HG03135 (cell line): Measurements from ENCODE around the gene PDSS1.

Experiments
- ATAC-seq: cut with Tn5 transposase; IDR thresholded peaks from one replicate; pipeline ENCODE4 v1.9.1; 2021; ENCODE audit warnings: mild to moderate bottlenecking, moderate library complexity; ENCODE audit not compliant: unreplicated experiment

PDSS1 gene

DNA sequence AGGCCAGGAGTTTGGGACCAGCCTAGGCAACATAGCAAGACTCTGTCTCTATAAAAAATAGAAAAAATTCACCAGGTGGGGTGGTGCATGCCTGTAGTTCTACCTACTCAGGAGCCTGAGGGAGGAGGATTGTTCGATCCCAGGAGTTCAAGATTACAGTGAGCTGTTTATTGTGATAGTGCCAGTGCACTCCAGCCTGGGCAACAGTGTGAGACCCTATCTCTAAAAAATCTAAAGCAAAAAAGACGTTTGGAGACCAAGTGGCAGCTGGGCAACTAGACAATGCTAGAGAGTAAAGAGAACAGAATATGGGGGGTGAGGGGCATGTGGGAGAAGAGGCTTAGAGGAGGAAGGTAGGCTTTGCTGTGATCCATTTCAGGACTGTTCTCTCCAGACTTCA, 1.4 kb downstream of the PDSS1 start:
- no peak for ATAC-seq

DNA sequence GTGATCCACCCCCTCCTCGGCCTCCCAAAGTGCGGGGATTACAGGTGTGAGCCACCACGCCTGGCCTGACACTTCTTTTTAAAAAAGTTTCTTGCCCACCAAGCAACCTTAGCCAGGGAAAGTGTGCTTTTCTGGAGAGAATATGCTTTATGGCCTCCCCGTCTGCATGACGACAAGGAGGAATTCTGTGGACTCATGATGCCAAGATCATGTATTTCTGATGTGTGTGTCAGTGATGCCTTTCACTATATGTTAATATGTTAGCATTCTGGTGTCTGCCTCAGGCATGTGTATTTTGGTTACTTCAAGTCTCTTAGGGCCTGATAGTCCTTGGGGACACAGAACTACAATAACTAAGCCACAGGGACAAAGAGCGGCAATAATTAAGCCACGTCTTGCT, 2.1 kb downstream of the PDSS1 start:
- no peak for ATAC-seq

DNA sequence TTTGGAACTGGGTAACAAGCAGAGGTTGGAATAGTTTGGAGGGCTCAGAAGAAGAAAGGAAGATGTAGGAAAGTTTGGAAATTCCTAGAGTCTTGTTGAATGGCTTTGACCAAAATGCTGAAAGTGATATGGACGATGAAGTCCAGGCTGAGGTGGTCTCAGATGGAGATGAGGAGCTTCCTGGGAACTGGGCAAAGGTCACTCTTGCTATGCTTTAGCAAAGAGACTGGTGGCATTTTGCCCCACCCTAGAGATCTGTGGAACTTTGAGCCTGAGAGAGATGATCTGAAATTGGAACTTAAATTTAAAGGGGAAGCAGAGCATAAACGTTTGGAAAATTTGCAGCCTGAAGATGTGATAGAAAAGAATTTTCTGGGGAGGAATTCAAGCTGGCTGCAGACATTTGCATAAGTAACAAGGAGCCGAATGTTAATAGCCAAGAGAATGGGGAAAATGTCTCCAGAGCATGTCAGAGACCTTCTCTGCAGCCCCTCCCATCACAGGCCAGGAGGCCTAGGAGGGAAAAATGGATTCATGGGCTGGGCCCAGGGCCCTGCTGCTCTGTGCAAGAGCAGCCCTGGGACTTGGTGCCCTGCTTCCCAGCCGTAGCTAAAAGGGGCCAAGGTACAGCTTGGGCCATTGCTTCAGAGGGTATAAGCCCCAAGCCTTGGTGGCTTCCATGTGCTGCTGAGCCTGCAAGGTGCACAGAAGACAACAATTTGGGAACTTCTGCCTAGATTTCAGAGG, 3.6 kb downstream of the PDSS1 start:
- ATAC-seq = no peak

DNA sequence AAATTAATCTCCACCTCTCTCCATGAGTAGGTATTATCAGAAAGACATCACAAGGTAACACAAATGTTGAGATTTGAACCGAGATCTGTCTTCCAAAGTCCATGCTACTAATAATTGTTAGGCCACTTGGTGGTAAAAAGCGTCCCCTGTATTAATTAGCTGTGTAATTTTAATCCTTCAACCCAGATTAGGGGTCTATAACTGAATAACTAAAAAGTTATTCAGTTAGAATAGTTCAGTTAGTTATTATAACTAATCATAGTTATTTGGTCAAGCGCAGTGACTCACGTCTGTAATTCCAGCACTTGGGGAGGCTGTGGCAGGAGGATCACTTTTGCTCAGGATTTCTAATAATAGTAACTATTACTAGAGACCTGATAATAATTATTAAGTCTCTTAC, 5.6 kb downstream of the PDSS1 start:
- no peak for ATAC-seq

DNA sequence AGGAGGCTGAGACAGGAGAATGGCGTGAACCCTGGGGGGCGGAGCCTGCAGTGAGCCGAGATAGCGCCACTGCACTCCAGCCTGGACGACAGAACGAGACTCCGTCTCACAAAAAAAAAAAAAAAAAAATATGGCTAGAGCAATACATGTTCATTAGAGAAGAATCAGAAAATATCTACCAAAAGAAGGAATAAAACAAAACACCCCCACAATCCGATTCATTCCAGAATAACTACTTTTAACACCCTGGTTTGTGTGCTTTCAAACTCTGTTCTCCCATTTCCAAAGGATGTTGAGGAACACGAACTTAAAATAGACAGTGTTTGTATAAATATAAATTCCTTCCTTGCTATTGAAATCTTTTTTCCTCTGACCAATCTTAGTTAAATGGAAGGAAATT, 6.5 kb downstream of the PDSS1 start:
- no peak for ATAC-seq

DNA sequence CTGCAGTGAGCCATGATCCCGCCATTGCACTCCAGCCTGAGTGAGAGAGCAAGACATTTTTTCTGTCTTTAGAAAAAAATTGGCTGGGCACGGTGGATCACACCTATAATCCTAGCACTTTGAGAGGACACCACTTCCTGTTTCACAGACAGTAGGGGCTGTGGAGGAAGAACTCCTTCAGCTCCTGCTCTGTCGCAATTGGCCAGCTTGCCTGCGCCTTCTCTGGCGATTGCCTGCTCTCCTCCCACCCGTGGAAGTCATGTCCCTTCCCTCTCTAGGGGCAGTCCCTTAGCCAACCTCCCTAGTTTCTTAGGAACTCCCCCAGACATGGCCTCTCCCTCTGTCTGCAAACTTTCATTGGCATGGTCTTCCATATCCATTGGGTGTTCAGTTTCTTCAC, 8.7 kb downstream of the PDSS1 start:
- ATAC-seq = no peak

DNA sequence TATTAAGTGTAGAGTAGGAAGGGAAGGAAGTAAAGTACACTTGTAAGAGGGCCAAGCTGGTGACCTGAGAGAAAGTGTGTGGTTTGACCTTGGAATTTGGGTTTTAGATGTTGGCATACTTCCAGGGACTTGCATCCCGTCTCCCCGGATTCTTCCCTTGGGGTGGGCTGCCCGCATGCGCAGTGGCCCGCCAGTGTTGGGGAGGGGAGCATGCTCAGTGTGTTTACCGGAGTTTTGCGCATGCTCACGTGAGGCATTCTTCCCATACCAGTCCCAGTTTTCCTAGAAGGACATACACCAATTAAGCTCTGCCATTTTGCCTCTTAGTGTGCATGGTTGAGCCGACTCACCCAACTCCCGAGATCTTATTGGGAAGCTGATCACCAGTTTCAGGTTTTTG, 9.4 kb downstream of the PDSS1 start:
- no peak for ATAC-seq

DNA sequence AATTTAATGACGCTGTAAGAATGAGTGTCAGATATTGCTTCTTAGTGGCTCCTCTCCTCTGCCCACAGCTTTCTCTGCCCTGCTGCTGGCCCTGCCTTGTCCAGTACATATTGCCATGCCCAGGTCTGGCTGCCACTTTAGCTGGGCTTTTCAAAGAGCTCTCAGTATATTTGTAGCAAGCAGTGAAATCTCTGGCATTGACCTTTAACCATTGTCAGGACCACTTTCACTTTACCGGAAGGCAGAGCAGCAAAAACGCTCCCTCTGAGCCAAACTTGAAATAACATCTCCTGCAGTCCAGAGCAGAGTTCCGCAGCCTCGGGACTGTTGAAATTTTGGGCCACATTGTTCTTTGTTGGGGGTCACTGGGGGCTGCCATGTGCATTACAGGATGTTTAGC, 13.8 kb downstream of the PDSS1 start:
- no peak for ATAC-seq

DNA sequence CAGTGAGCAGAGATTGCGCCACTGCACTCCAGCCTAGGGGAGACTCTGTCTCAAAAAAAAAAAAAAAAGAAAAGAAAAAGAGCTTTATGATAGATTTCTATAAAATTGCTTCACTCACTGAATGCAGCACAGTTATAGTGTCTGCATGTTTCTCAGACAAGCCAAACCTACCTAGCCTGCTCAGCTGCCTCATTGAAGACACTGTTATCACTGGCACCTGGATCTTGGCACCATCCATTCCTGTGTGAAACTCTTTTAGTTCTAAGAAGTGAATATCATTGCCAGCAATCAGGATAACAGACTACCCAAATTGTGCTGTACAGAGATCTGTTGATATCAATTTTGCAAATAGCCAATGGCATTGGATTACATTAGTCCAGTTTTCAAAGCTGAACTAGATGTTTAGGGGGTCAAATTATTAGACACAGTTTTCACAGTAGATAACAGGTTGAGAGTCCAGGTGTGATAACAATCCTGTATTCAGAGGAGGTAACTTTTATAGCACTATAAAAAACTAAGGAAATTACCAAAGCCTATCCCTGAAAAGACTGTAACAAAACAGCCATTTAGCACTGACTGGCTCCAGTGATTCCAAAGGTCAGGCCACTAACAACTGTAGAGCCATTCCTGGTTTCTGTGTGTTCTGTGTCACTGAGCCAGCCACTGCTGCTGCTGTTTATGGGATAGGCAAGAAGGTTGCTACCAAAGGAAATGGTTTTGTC, 17.1 kb downstream of the PDSS1 start:
- ATAC-seq = no peak

DNA sequence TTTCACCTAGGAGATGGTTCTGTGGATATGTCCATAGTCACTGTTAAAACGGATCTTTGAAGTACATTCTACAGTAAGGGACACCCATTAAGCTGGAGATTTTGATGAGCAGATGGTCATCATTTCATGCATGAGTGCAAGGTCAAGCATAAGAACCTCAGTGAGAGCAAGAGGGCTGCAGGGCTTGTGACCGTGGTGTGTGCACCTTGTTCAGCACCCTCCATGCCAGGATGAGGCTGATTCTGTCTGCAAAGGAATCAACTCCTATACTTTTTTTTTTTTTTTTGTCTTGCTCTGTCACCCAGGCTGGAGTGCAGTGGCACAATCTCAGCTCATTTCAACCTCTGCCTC, 17.6 kb downstream of the PDSS1 start:
- no peak for ATAC-seq

DNA sequence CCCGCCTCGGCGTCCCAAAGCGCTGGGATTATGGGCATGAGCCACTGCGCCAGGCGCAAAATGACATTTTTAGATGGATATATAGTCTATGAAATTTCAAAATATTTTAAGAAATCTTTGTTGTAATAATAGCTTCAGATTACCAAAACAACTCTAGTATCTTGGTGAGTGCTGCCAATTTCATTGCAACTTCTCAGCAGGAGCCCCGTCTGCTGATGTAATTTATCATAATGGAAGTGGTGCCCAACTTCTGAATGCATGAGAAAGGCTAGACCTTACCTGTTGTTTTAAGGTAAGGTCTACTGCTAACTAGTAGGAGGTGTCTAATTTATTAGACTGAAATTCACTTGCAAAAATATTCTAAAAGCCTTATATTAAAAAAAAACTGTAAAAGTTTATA, 20.0 kb downstream of the PDSS1 start:
- no peak for ATAC-seq

DNA sequence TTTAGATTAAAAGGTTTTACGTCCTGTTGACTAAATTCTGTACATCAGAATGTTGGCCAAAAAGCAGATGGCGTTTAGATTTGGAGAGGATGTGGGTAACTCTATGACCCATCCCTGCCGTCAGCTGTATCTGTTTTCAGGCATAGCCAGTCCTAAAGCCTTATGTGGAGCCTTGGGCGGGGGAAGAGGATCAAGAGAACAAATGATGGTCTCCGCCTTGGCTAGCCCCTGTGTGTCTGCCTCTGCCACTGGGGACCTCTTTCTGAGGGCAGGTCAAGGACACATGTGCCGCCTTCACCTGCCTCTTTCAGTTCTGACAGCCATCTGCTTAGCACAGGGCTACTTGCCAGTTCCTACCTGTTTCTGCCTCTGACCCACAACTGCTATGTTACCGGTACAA, 24.1 kb downstream of the PDSS1 start:
- no peak for ATAC-seq

DNA sequence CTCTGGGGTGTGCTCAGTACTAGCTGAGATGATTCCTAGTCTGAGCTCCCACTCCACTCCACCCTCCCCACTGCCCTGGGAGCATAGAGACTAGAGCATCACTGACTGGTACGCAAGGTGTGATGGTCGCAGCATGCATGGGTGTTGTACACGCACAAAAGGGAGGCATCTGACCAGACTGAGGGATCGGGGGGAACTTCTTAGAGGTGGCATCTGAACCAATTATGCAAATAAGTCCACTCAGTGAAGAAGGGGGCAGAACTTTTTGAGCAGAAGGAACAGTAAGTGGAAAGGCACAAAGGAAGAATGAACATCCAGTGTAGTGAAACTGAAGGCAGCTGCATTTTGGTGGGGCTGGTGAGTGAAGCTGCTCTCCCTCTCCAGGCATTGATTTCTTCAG, 25.5 kb downstream of the PDSS1 start:
- no peak for ATAC-seq

DNA sequence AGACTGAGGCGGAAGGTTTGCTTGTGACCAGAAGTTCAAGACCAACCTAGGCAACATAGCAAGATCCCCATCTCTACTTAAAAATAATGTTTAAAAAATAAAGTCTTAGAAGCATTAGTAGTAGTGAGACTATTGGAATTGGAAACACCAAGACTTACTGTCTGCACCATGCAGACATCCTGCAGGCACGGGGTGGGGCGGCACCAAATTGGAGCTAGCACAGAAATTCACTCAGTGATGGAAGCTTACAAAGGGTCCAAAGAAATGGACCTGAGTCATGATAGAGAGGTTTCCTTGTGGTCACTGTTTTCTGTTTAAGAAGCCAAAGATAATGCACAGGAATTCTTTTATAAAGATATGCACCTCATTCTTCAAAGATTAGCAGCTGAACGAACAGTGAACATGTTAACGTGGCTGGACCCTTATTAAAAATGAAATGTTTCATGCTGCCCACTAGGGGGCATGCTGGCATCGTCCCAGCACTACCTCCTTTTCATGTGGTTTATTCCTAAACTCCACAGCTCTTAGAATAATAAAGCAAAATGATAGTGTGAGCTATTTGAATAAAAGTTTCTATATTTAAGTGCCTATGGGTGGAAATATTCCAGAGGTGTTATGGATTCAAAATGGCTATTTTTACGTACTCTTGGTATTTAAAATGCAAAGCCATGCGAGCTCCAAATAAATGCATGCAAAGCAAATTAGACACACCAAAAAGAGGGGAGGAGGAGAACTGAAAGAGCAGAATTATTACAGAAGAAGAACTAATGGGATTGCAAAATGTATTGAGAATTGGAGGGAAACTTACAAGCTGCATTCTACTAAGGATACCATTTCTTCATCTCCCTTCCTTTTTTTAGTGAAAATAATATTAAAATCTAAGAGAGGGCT, 28.6 kb downstream of the PDSS1 start:
- ATAC-seq = no peak

DNA sequence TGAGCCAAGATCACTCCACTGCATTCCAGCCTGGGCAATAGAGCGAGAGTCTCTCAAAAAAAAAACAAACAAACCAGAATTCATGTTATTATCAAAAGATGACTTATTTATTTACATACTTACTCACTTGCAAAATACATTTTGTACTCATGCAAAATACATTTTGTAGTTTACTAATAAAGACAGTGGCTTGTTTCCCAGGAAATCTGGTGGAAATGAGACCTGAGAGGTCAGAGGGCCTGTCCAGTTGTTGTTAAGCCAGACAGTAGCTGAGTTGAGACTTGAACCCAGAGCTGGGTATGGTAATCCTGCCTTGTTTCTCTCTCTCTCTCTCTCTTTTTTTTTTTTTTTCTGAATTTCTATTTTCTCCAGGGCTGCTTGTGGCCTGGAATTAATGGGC, 29.5 kb downstream of the PDSS1 start:
- ATAC-seq = no peak

DNA sequence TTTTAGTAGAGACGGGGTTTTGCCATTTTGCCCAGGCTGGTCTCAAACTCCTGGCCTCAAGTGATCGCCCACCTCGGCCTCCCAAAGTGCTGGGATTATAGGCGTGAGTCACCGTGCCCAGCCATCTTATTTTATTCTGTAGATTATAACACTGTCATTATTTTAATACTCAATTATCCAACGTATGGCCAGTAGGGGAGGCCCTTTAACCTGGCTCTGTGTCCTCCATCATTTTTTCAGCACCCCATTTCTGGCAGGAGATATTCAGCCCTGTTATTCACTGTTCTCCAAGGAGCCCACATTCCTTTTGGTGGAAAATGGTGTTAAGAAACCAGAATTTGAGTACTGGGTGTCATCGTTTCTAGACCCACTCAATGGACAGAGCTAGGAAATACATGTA, 31.5 kb downstream of the PDSS1 start:
- ATAC-seq = no peak

DNA sequence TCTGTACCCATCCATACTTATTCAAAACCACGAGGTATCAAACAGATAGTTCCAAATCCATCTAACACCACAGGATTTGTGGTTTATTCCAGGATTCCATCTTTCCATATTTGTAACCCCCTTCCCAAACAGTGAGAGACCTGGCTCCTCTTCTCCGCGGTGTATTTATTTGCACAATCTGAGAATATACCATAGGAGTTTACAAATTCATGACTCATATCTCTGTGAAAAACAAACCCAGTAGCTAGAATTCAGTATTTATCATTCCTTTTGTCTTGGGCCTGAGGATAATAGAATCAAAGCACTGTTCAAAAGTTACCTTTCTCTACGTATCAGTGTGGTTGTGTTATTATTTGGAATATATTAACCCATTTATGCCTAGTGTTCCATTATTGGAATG, 31.9 kb downstream of the PDSS1 start:
- no peak for ATAC-seq

DNA sequence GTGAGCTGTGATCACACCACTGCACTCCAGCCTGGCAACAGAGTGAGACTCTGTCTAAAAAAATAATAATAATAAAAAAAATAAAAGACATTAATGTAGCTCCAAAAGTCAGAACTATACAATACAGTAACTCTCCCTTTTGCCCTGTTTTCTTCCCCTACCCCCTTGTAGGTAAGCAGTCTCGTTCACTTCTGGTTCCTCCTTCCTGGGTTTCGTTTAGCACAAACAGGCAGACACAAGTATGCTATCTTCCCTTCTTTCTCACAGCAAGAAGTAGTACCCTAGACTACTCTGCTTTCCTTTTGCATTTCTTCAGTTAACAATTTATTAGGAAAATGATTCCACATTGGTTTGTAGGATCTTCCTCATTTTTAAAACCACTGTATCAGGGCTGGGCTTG, 33.1 kb downstream of the PDSS1 start:
- no peak for ATAC-seq

DNA sequence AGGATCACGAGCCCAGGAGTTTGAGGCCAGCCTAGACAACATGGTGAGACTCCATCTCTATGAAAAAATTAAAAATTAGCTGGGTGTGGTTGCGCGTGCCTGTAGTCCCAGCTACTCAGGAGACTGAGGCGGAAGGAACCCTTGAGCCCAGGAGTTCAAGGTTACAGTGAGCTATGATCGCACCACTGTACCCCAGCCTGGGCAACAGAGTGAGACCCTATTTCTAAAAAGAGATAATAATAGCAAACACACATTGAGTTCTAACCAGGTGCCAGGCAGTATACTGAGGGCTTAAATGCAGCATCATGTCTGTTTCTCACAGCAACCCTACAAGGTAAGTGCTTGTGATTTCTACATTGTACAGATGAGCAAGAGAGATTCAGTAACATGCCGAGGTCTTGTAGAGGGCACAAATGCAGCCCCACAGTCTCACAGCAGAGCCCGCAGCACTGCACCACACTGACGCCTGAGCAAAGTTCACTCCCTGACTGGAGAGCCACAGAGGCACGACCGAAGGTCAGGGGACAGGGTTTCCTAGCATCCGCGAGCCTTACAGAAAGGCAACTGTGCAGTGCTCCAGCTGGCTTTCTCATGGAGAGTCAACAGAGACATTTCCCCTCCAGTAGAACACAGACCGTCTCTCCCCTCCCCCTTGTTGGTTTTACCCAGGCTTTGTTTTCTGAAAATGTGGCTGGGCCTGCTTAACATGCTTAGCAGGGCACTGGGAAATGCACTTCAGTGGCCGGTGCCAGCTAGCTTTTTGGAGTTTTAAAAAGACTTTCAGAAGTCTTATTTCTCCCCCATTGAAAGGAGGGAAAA, 36.5 kb downstream of the PDSS1 start:
- ATAC-seq = no peak

DNA sequence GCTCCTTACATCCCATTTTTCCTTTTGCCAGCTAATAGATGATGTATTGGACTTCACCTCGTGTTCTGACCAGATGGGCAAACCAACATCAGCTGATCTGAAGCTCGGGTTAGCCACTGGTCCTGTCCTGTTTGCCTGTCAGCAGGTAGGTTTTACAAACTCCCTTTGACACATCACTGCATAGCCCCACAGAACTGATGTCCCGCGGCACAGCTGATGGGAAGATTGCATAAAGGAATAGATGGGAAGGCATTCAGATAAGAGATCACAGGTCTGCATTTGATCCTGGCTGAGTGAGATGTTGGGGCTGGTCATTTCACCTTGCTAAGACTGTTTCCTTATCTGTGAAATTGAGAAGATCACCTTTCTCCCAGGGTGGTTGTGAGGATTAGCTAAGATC, 37.9 kb downstream of the PDSS1 start:
- ATAC-seq = no peak

DNA sequence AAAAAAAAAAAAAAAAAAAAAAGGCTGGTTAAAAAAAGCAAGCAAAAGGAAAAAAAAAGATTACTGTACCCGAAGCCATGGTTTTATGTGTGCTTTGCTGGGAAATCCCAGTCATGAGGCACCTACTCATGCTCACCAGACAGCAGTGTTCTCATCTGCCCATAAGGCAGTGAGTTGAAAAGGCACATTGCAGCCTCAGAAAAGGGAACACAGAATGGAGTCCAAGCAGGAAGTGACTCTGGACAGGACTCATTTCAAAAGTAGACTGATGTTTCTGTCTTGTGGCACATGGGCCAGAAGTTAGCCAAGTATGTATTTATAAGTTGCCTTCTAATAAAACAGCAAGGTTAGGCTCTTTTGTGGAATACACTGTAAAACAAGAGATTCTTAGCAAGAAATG, 40.2 kb downstream of the PDSS1 start:
- ATAC-seq = peak; percentile 80
